SK-N-SH treated with all-trans-retinoic acid at 6 μM for 48 hours (cell line): ENCODE data around the gene CUL4B.
A peak's percentile ranks its signal among the peaks of the same experiment; 100 is the strongest.

Experiments
- ATAC-seq: fragments of 200-7000 bp; cut with Tn5 transposase; 3 replicates; pipeline ENCODE4 v1.9.1; 2020; ENCODE audit warnings: mild to moderate bottlenecking, moderate library complexity
- ARNTL ChIP-seq: fragments of 450-650 bp; formaldehyde crosslinking; IDR thresholded peaks from 2 replicates; pipeline ENCODE4 v1.5.0; 2020; ENCODE audit warnings: low read depth, mild to moderate bottlenecking, moderate library complexity, borderline replicate concordance
- BACH2 ChIP-seq: fragments of 250-450 bp; sonication (Bioruptor Pico); IDR thresholded peaks from 2 replicates; pipeline ENCODE4 v1.9.0; 2021; ENCODE audit warnings: mild to moderate bottlenecking, borderline replicate concordance
- CREB5 ChIP-seq: fragments of 250-450 bp; sonication (Bioruptor Pico); IDR thresholded peaks from 2 replicates; pipeline ENCODE4 v1.5.1; 2020; ENCODE audit warnings: low read depth, mild to moderate bottlenecking, moderate library complexity
- CSDC2 ChIP-seq: fragments of 250-450 bp; sonication (Bioruptor Pico); IDR thresholded peaks from 2 replicates; pipeline ENCODE4 v1.5.0; 2020; ENCODE audit warnings: mild to moderate bottlenecking, moderate library complexity
- CSRNP3 ChIP-seq: fragments of 250-450 bp; sonication (Bioruptor Pico); IDR thresholded peaks from 2 replicates; pipeline ENCODE4 v1.5.1; 2021; ENCODE audit warnings: mild to moderate bottlenecking, moderate library complexity
- ESRRG ChIP-seq: fragments of 250-450 bp; sonication (Bioruptor Pico); IDR thresholded peaks from 2 replicates; pipeline ENCODE4 v1.6.1; 2021; ENCODE audit warnings: mild to moderate bottlenecking
- ISL1 ChIP-seq: fragments of 250-450 bp; sonication (Bioruptor Pico); IDR thresholded peaks from 2 replicates; pipeline ENCODE4 v2.1.2; 2022; ENCODE audit warnings: mild to moderate bottlenecking, moderate library complexity
- OSR1 ChIP-seq: fragments of 250-450 bp; sonication (Bioruptor Pico); IDR thresholded peaks from 2 replicates; pipeline ENCODE4 v1.8.0; 2022; ENCODE audit warnings: moderate library complexity, mild to moderate bottlenecking, inconsistent platforms
- PATZ1 ChIP-seq: fragments of 250-450 bp; sonication (Bioruptor Pico); IDR thresholded peaks from 2 replicates; pipeline ENCODE4 v1.8.0; 2020; ENCODE audit warnings: mild to moderate bottlenecking, moderate library complexity, borderline replicate concordance
- PPARA ChIP-seq: fragments of 250-450 bp; sonication (Bioruptor Pico); IDR thresholded peaks from 2 replicates; pipeline ENCODE4 v1.5.0; 2020; ENCODE audit warnings: mild to moderate bottlenecking, borderline replicate concordance
- RARB ChIP-seq: fragments of 250-450 bp; sonication (Bioruptor Pico); IDR thresholded peaks from 2 replicates; pipeline ENCODE4 v1.8.0; 2021; ENCODE audit warnings: mild to moderate bottlenecking, moderate library complexity
- SNAI2 ChIP-seq: fragments of 250-450 bp; sonication (Bioruptor Pico); IDR thresholded peaks from 2 replicates; pipeline ENCODE4 v1.5.0; 2020; ENCODE audit warnings: mild to moderate bottlenecking, moderate library complexity
- TCF4 ChIP-seq: fragments of 250-450 bp; sonication (Bioruptor Pico); IDR thresholded peaks from 2 replicates; pipeline ENCODE4 v1.8.0; 2021; ENCODE audit warnings: mild to moderate bottlenecking, moderate library complexity, borderline replicate concordance
- TOX ChIP-seq: fragments of 250-450 bp; sonication (Bioruptor Pico); IDR thresholded peaks from 2 replicates; pipeline ENCODE4 v1.8.0; 2021; ENCODE audit warnings: mild to moderate bottlenecking, moderate library complexity, borderline replicate concordance
- TSHZ2 ChIP-seq: fragments of 250-450 bp; sonication (Bioruptor Pico); IDR thresholded peaks from 2 replicates; pipeline ENCODE4 v1.5.0; 2020; ENCODE audit warnings: mild to moderate bottlenecking, moderate library complexity
- ZC3H10 ChIP-seq: fragments of 250-450 bp; sonication (Bioruptor Pico); IDR thresholded peaks from 2 replicates; pipeline ENCODE4 v1.5.1; 2021; ENCODE audit warnings: mild to moderate bottlenecking, moderate library complexity
- ZFP3 ChIP-seq: fragments of 250-450 bp; sonication (Bioruptor Pico); IDR thresholded peaks from 2 replicates; pipeline ENCODE4 v1.5.0; 2020; ENCODE audit warnings: mild to moderate bottlenecking, moderate library complexity
- ZFP30 ChIP-seq: fragments of 450-650 bp; formaldehyde crosslinking; IDR thresholded peaks from 2 replicates; pipeline ENCODE4 v1.5.0; 2022; ENCODE audit warnings: mild to moderate bottlenecking, moderate library complexity
- ZNF565 ChIP-seq: fragments of 450-650 bp; formaldehyde crosslinking; conservative IDR thresholded peaks from 2 replicates; pipeline ENCODE4 v1.5.0; 2020; ENCODE audit warnings: low read depth, mild to moderate bottlenecking, moderate library complexity
- ZNF70 ChIP-seq: fragments of 450-650 bp; formaldehyde crosslinking; IDR thresholded peaks from 2 replicates; pipeline ENCODE4 v1.5.0; 2020; ENCODE audit warnings: mild to moderate bottlenecking, moderate library complexity
- ZNF8 ChIP-seq: fragments of 450-650 bp; formaldehyde crosslinking; IDR thresholded peaks from 2 replicates; pipeline ENCODE4 v1.5.0; 2020; ENCODE audit warnings: mild to moderate bottlenecking, moderate library complexity

The CUL4B gene

GRCh38 chrX:120485638-120486520 lies 74.9 kb downstream of the CUL4B start:
- peak; percentile 96 for ATAC-seq
- TF ChIP-seq CSDC2 (0 out of 2 replicates have a peak, but pooled peaks have one; percentile 24), ZFP30 (no peak)

- no peak for TF ChIP-seq ISL1 (CRISPR knock-in tag)
- no peak for TF ChIP-seq ZC3H10 (CRISPR knock-in tag)
- TF ChIP-seq CREB5 (CRISPR knock-in tag) = no peak
- TF ChIP-seq CSDC2 = no peak
- TF ChIP-seq RARB (CRISPR knock-in tag) = no peak
- no peak for TF ChIP-seq TSHZ2
- TF ChIP-seq ZNF70 (CRISPR knock-in tag) = no peak
- no peak for TF ChIP-seq ARNTL (CRISPR knock-in tag)
- no peak for TF ChIP-seq OSR1 (CRISPR knock-in tag)
- no peak for TF ChIP-seq PPARA (CRISPR knock-in tag)
- ATAC-seq = no peak
Observed at GRCh38 chrX:120485315-120485637, 75.5 kb downstream of the CUL4B start.

GRCh38 chrX:120477453-120477852 lies 83.3 kb downstream of the CUL4B start:
- no peak for ATAC-seq
- TF ChIP-seq PPARA (CRISPR knock-in tag) = no peak
- no peak for TF ChIP-seq SNAI2 (CRISPR knock-in tag)
- no peak for TF ChIP-seq ZNF565
- no peak for TF ChIP-seq ISL1 (CRISPR knock-in tag)
- no peak for TF ChIP-seq ZNF8
- TF ChIP-seq ESRRG = no peak
- no peak for TF ChIP-seq PATZ1
- TF ChIP-seq ZFP30 = no peak
- no peak for TF ChIP-seq TOX (CRISPR knock-in tag)
- TF ChIP-seq ZFP3 (CRISPR knock-in tag) = no peak
- TF ChIP-seq TCF4 (CRISPR knock-in tag) = no peak
- TF ChIP-seq RARB (CRISPR knock-in tag) = no peak
- TF ChIP-seq OSR1 (CRISPR knock-in tag) = no peak
- TF ChIP-seq ZC3H10 (CRISPR knock-in tag) = no peak
- TF ChIP-seq CREB5 (CRISPR knock-in tag) = no peak
- no peak for TF ChIP-seq ARNTL (CRISPR knock-in tag)
- no peak for TF ChIP-seq TSHZ2
- no peak for TF ChIP-seq CSRNP3 (CRISPR knock-in tag)
- TF ChIP-seq BACH2 (CRISPR knock-in tag) = no peak
